Activated T-helper 1 cell treated with Interleukin-2 at 50 U/mL for 16 hours (primary cell): ENCODE measurements around the gene PTPN13.
"Not testable (repeated sequence)": the region's sequence is repeated elsewhere in the genome, so short reads cannot be mapped to it uniquely, and the experiment has no call there.

Experiments used
- DNase-seq: peaks from one replicate; pipeline ENCODE4 v3.0.0-alpha.2; 2020; ENCODE audit warnings: low read depth

PTPN13 gene

GRCh38 chr4:86644892-86645291 is 50.8 kb downstream of the PTPN13 start:
- no peak for DNase-seq

GRCh38 chr4:86652332-86652932 is 58.3 kb downstream of the PTPN13 start:
- no peak for DNase-seq

GRCh38 chr4:86653237-86653865 is 59.2 kb downstream of the PTPN13 start:
- no peak for DNase-seq

GRCh38 chr4:86656781-86657180 is 62.7 kb downstream of the PTPN13 start:
- not testable (repeated sequence) for DNase-seq

- no peak for DNase-seq
These were observed 63.3 kb downstream of the PTPN13 start for GRCh38 chr4:86657382-86657781.

GRCh38 chr4:86657910-86658309 is 63.8 kb downstream of the PTPN13 start:
- no peak for DNase-seq

GRCh38 chr4:86660401-86660800 is 66.3 kb downstream of the PTPN13 start:
- no peak for DNase-seq

- no peak for DNase-seq
These were observed 66.9 kb downstream of the PTPN13 start for GRCh38 chr4:86661006-86661405.

- no peak for DNase-seq
These were observed 67.3 kb downstream of the PTPN13 start for GRCh38 chr4:86661418-86661817.

- no peak for DNase-seq
These were observed 70.8 kb downstream of the PTPN13 start for GRCh38 chr4:86664959-86665358.

- DNase-seq, result no peak
These were observed 76.2 kb downstream of the PTPN13 start for GRCh38 chr4:86670298-86670697.

GRCh38 chr4:86670756-86671155 is 76.6 kb downstream of the PTPN13 start:
- DNase-seq, result no peak

- DNase-seq, result no peak
These were observed 81.4 kb downstream of the PTPN13 start for GRCh38 chr4:86675548-86675947.

GRCh38 chr4:86678796-86679195 is 84.7 kb downstream of the PTPN13 start:
- no peak for DNase-seq

- no peak for DNase-seq
These were observed 85.3 kb downstream of the PTPN13 start for GRCh38 chr4:86679441-86679840.

GRCh38 chr4:86683167-86683566 is 89.1 kb downstream of the PTPN13 start:
- no peak for DNase-seq

- DNase-seq, result no peak
These were observed 89.9 kb downstream of the PTPN13 start for GRCh38 chr4:86683983-86684382.

GRCh38 chr4:86685401-86685800 is 91.3 kb downstream of the PTPN13 start:
- no peak for DNase-seq

- DNase-seq, result no peak
These were observed 92.6 kb downstream of the PTPN13 start for GRCh38 chr4:86686741-86687140.

- DNase-seq, result no peak
These were observed 93.9 kb downstream of the PTPN13 start for GRCh38 chr4:86688026-86688425.

- no peak for DNase-seq
These were observed 110.5 kb downstream of the PTPN13 start for GRCh38 chr4:86704601-86705000.

- no peak for DNase-seq
These were observed 112.9 kb downstream of the PTPN13 start for GRCh38 chr4:86706923-86707597.

GRCh38 chr4:86717651-86718050 is 123.5 kb downstream of the PTPN13 start:
- DNase-seq, result no peak

GRCh38 chr4:86718152-86718551 is 124.0 kb downstream of the PTPN13 start:
- DNase-seq, result no peak
